MM.1S (cell line): Measurements from ENCODE around the gene RNF25.

ENCODE experiments used
- DNase-seq: peaks from one replicate; pipeline ENCODE4 v3.0.0-alpha.2; 2015
- H2AFZ ChIP-seq: fragments of 300-600 bp; sonication (generic); 2 replicates; pipeline ENCODE4 v1.6.0; 2016; ENCODE audit warnings: antibody characterized with exemption, low read length
- H3F3A ChIP-seq: fragments of 300-600 bp; sonication (generic); 2 replicates; pipeline ENCODE4 v1.6.1; 2016; ENCODE audit warnings: mild to moderate bottlenecking, antibody characterized with exemption, low read length, moderate library complexity, mixed read lengths; ENCODE audit not compliant: insufficient read depth
- H3K27ac ChIP-seq: fragments of 300-600 bp; sonication (generic); 2 replicates; pipeline ENCODE4 v1.5.1; 2016; ENCODE audit warnings: mild to moderate bottlenecking, low read length
- H3K27me3 ChIP-seq: fragments of 300-600 bp; sonication (generic); replicated peaks from 2 replicates; pipeline ENCODE4 v1.6.0; 2016; ENCODE audit warnings: low read length; ENCODE audit not compliant: insufficient read depth
- H3K36me3 ChIP-seq: fragments of 300-600 bp; sonication (generic); replicated peaks from 2 replicates; pipeline ENCODE4 v1.6.1; 2016; ENCODE audit warnings: mild to moderate bottlenecking, low read length, mixed read lengths; ENCODE audit not compliant: insufficient read depth
- H3K4me1 ChIP-seq: fragments of 300-600 bp; sonication (generic); 2 replicates; pipeline ENCODE4 v1.6.1; 2016; ENCODE audit warnings: low read length, mixed read lengths
- H3K4me2 ChIP-seq: fragments of 300-600 bp; sonication (generic); 2 replicates; pipeline ENCODE4 v1.6.0; 2016; ENCODE audit warnings: low read depth, low read length
- H3K4me3 ChIP-seq: fragments of 300-600 bp; sonication (generic); 2 replicates; pipeline ENCODE4 v1.5.1; 2016; ENCODE audit warnings: low read length, mixed read lengths
- H3K79me2 ChIP-seq: fragments of 300-600 bp; sonication (generic); 2 replicates; pipeline ENCODE4 v1.6.1; 2016; ENCODE audit warnings: mixed run types, low read length, mixed read lengths
- H3K9ac ChIP-seq: fragments of 300-600 bp; sonication (generic); 2 replicates; pipeline ENCODE4 v1.6.1; 2016; ENCODE audit warnings: low read length, mixed read lengths
- H3K9me2 ChIP-seq: fragments of 300-600 bp; sonication (generic); replicated peaks from 2 replicates; pipeline ENCODE4 v1.6.1; 2016; ENCODE audit warnings: mild to moderate bottlenecking, low read length, mixed read lengths; ENCODE audit not compliant: insufficient read depth
- H3K9me3 ChIP-seq: fragments of 300-600 bp; sonication (generic); replicated peaks from 2 replicates; pipeline ENCODE4 v1.6.1; 2016; ENCODE audit warnings: mild to moderate bottlenecking, low read length, mixed read lengths; ENCODE audit not compliant: insufficient read depth
- H4K20me1 ChIP-seq: fragments of 300-600 bp; sonication (generic); 2 replicates; pipeline ENCODE4 v1.6.1; 2016; ENCODE audit warnings: mild to moderate bottlenecking, low read length, moderate library complexity, mixed read lengths; ENCODE audit not compliant: insufficient read depth
- CTCF ChIP-seq: fragments of 300-600 bp; sonication (generic); IDR thresholded peaks from 2 replicates; pipeline ENCODE4 v1.5.1; 2016; ENCODE audit warnings: antibody characterized with exemption, low read length, mixed read lengths
- EZH2 ChIP-seq: fragments of 300-600 bp; sonication (generic); optimal IDR thresholded peaks from 2 replicates; pipeline ENCODE3; 2017; ENCODE audit warnings: low read depth, mild to moderate bottlenecking, antibody characterized with exemption, low read length, mixed read lengths
- EZH2phosphoT487 ChIP-seq: fragments of 300-600 bp; sonication (generic); IDR thresholded peaks from 2 replicates; pipeline ENCODE4 v1.6.1; 2018; ENCODE audit warnings: antibody characterized with exemption, low read length

RNF25 gene

GRCh38 chr2:218635719-218636118 lies 36.1 kb downstream of the RNF25 start:
- no peaks in the 10 kb centered on the region; the same call in 1 of the 2 replicates for H3K36me3 ChIP-seq

GRCh38 chr2:218631837-218632236 lies 40.0 kb downstream of the RNF25 start:
- H3K4me3 ChIP-seq: no peak overlapping the region
- no peak overlapping the region for H2AFZ ChIP-seq
- no peaks in the 10 kb centered on the region for H3K9me2 ChIP-seq
- H3K27ac ChIP-seq: no peak overlapping the region
- H3K9ac ChIP-seq: no peak overlapping the region
- H3K36me3 ChIP-seq: no peaks in the 10 kb centered on the region; the same call in 1 of the 2 replicates
- TF ChIP-seq EZH2 (no peak), EZH2phosphoT487 (no peak), CTCF (no peak)
- H3K79me2 ChIP-seq: no peaks in the 10 kb centered on the region
- no peak overlapping the region for H3K4me2 ChIP-seq
- H3F3A ChIP-seq: no peaks in the 10 kb centered on the region
- H3K9me3 ChIP-seq: no peaks in the 10 kb centered on the region
- H4K20me1 ChIP-seq: no peaks in the 10 kb centered on the region
- no peak for DNase-seq
- no peaks in the 10 kb centered on the region for H3K4me1 ChIP-seq
- H3K27me3 ChIP-seq: no peaks in the 10 kb centered on the region

More at GRCh38 chr2:218635719-218636118, 36.1 kb downstream of the RNF25 start:
- Histone ChIP-seq H2AFZ (no peak overlapping the region), H3K4me3 (no peak overlapping the region), H3K27me3 (no peaks in the 10 kb centered on the region), H3K4me1 (no peaks in the 10 kb centered on the region), H3K9me3 (no peaks in the 10 kb centered on the region), H3K79me2 (no peaks in the 10 kb centered on the region), H3F3A (no peaks in the 10 kb centered on the region), H3K9me2 (no peaks in the 10 kb centered on the region), H3K27ac (no peak overlapping the region), H4K20me1 (no peaks in the 10 kb centered on the region), H3K9ac (no peak overlapping the region), H3K4me2 (no peak overlapping the region)
- DNase-seq: no peak
- TF ChIP-seq CTCF: no peak
- TF ChIP-seq EZH2: no peak
- TF ChIP-seq EZH2phosphoT487: no peak

- H3K27me3 ChIP-seq: no peaks in the 10 kb centered on the region
Observed at GRCh38 chr2:218627939-218628338, 43.9 kb downstream of the RNF25 start.

GRCh38 chr2:218626369-218626768 lies 45.4 kb downstream of the RNF25 start:
- Histone ChIP-seq H3K27ac (no peak overlapping the region), H3K27me3 (no peaks in the 10 kb centered on the region), H3K4me2 (no peak overlapping the region), H3K4me1 (no peaks in the 10 kb centered on the region), H3K79me2 (no peaks in the 10 kb centered on the region), H2AFZ (no peak overlapping the region), H3K36me3 (no peaks in the 10 kb centered on the region), H4K20me1 (no peaks in the 10 kb centered on the region), H3K9me2 (no peaks in the 10 kb centered on the region), H3F3A (no peaks in the 10 kb centered on the region), H3K4me3 (no peak overlapping the region), H3K9me3 (no peaks in the 10 kb centered on the region), H3K9ac (no peak overlapping the region)
- TF ChIP-seq EZH2phosphoT487 (no peak), CTCF (no peak), EZH2 (no peak)
- no peak for DNase-seq

More at GRCh38 chr2:218627939-218628338, 43.9 kb downstream of the RNF25 start:
- DNase-seq: no peak
- TF ChIP-seq EZH2phosphoT487: no peak
- TF ChIP-seq EZH2: no peak
- H3K4me1 ChIP-seq: no peaks in the 10 kb centered on the region
- H4K20me1 ChIP-seq: no peaks in the 10 kb centered on the region
- no peaks in the 10 kb centered on the region for H3K36me3 ChIP-seq
- no peaks in the 10 kb centered on the region for H3K79me2 ChIP-seq
- H3K9me2 ChIP-seq: no peaks in the 10 kb centered on the region
- no peak overlapping the region for H3K9ac ChIP-seq
- H3K9me3 ChIP-seq: no peaks in the 10 kb centered on the region
- H3K4me2 ChIP-seq: no peak overlapping the region
- no peak overlapping the region for H3K27ac ChIP-seq
- no peak overlapping the region for H3K4me3 ChIP-seq
- no peaks in the 10 kb centered on the region for H3F3A ChIP-seq
- H2AFZ ChIP-seq: no peak overlapping the region
